ENCODE measurements around the gene POLR1G.

DNA sequence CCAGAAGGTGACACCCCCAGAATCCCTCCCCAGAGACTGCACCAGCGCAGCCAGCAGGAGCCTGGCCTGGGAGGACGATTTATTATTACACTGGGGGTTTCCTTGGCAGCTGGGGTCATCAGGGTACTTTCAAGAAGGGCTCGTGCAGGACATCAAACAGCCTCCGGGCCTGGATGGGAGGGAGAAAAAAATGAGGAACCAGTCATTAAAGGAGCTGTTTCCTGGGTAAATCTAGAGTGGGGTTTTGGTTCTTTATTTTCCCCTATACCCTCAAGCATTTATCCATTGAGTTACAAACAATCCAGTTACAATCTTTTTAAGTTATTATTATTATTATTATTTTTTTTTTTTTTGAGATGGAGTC, 3.1 kb downstream of the POLR1G start:
- TF ChIP-seq, protein P1, sequence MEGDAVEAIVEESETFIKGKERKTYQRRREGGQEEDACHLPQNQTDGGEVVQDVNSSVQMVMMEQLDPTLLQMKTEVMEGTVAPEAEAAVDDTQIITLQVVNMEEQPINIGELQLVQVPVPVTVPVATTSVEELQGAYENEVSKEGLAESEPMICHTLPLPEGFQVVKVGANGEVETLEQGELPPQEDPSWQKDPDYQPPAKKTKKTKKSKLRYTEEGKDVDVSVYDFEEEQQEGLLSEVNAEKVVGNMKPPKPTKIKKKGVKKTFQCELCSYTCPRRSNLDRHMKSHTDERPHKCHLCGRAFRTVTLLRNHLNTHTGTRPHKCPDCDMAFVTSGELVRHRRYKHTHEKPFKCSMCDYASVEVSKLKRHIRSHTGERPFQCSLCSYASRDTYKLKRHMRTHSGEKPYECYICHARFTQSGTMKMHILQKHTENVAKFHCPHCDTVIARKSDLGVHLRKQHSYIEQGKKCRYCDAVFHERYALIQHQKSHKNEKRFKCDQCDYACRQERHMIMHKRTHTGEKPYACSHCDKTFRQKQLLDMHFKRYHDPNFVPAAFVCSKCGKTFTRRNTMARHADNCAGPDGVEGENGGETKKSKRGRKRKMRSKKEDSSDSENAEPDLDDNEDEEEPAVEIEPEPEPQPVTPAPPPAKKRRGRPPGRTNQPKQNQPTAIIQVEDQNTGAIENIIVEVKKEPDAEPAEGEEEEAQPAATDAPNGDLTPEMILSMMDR (IDR thresholded peaks at IDR 0.05 in 8 of 11, conservative IDR thresholded peaks at IDR 0.05 in 3 of 11): no peak
- TF ChIP-seq POLR2A (IDR thresholded peaks at IDR 0.05) (no peak), POLR2AphosphoS5 (IDR thresholded peaks at IDR 0.05) (no peak)

All from spleen (tissue), 7 donors.